Measurements from ENCODE around the gene NAA20.

DNA sequence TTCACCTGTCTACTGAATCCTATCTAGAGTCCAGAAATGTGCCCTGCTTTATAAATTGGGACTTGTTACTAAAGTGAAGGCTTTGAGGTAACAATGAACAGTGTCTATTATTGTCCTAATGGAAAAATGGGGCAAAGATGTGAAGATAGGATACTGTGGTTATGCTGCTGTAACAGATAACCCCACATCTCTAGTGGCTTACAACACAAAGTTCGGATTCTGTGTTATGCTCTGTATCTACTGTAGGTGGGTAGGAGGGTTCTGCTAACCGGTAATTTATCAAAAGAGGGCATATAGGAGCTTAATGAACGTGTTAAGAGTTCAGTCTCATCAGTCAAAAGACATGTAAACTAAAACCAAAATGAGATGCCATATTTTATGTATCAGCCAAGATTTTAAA is 6.2 kb downstream of the NAA20 start:
- TF ChIP-seq, protein P1, sequence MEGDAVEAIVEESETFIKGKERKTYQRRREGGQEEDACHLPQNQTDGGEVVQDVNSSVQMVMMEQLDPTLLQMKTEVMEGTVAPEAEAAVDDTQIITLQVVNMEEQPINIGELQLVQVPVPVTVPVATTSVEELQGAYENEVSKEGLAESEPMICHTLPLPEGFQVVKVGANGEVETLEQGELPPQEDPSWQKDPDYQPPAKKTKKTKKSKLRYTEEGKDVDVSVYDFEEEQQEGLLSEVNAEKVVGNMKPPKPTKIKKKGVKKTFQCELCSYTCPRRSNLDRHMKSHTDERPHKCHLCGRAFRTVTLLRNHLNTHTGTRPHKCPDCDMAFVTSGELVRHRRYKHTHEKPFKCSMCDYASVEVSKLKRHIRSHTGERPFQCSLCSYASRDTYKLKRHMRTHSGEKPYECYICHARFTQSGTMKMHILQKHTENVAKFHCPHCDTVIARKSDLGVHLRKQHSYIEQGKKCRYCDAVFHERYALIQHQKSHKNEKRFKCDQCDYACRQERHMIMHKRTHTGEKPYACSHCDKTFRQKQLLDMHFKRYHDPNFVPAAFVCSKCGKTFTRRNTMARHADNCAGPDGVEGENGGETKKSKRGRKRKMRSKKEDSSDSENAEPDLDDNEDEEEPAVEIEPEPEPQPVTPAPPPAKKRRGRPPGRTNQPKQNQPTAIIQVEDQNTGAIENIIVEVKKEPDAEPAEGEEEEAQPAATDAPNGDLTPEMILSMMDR (IDR thresholded peaks at IDR 0.05) = no peak
- TF ChIP-seq POLR2AphosphoS5 (IDR thresholded peaks at IDR 0.05) (no peak), POLR2A (IDR thresholded peaks at IDR 0.05) (no peak)

All from breast epithelium (tissue), 3 donors.